Adipose tissue (tissue), 3 donors: ENCODE measurements around the gene BRICD5. TPM values are rescaled to one million over a fixed set of nuclear protein-coding genes. Genes with fewer than 3 reads are reported as not detected.
"Not testable (repeated sequence)": the region's sequence is repeated elsewhere in the genome, so short reads cannot be mapped to it uniquely, and the experiment has no call there.

Experiments used
- H3K27ac ChIP-seq: one replicate; pipeline ENCODE4 v1.5.1; 2013; ENCODE audit warnings: low read depth, low read length
- WGBS, 3 donors: extraction: QIAGEN DNeasy Blood & Tissue Kit; methylation state at CpG; one replicate each; pipeline ENCODE4 v1.1.7; 2013; 5-methylcytosine and 5-hydroxymethylcytosine counted together
- polyA plus RNA-seq, 3 donors: library from polyadenylated mRNA; stranded (reverse); fragments of 200-250 nt; gene quantifications; one replicate each; pipeline ENCODE4 v1.2.3, GENCODE V29; 2013
- donor health status: healthy with polysubstance abuse.
- donor health status: Bipolar disorder and iron deficiency.
- donor health status: healthy.

The BRICD5 gene
- polyA plus RNA-seq, 3 donors: 3.3 to 9.9 (median 9.2) TPM

DNA sequence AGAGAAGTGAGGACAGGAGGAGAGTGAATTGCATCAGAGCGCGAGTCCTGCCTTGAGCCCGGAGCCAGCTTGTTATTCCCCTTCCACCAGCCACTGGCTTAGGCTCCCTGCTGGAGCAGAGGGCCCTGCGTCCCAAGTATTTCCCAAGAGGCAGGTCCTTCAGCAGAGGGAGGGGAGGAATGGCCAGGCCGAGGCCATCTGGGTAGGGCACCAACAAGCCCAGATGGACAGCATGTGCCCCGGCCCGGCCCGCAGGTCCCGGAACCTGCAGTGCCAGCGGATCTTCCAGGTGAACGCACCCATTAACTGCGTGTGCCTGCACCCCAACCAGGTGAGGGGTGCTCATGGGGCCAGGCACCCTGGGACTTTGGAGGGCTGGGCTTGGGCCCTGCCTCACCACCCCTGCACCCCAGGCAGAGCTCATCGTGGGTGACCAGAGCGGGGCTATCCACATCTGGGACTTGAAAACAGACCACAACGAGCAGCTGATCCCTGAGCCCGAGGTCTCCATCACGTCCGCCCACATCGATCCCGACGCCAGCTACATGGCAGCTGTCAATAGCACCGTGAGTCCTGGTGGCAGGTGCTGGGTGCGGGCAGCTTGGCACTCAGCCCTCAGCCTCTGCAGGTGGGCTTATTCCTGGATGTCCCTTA, 3.8 kb downstream of the BRICD5 start:
- no peak overlapping the region for H3K27ac ChIP-seq
- WGBS, 3 donors: 85 to 87% (median 86%) methylated on average over 23 of the region's 23 CpGs

DNA sequence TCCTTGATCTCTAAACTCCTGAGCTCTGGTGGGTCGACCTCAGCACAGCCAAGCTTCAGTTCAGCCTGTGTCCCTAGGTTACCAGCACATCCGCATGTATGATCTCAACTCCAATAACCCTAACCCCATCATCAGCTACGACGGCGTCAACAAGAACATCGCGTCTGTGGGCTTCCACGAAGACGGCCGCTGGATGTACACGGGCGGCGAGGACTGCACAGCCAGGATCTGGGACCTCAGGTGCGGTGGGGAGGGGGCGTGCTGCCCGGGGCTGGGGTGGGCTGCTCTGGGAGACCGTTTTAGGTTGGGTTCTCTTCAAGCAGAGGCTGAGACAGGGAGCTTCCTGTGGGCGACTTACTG, 4.3 kb downstream of the BRICD5 start:
- no peak overlapping the region for H3K27ac ChIP-seq
- WGBS, 3 donors: 75 to 79% (median 77%) methylated on average over 18 of the region's 18 CpGs

GRCh38 chr16:2205967-2206313, 4.7 kb downstream of the BRICD5 start:
- 6 to 15% (median 10%) methylated on average over 16 of the region's 16 CpGs for WGBS, 3 donors

GRCh38 chr16:2205104-2205966, 5.3 kb downstream of the BRICD5 start, which contains the start of gene MLST8:
TSS of gene MLST8 (plus strand) at chr16:2205454. CDS start at chr16:2206086, 632 bp downstream.
- 0 to 1% (median 0%) methylated on average over 84 to 93 of the region's 93 CpGs for WGBS, 3 donors
- H3K27ac ChIP-seq: no peak within 1 kb of the TSS

More at GRCh38 chr16:2205967-2206313, 4.7 kb downstream of the BRICD5 start:
- no peak overlapping the region for H3K27ac ChIP-seq

DNA sequence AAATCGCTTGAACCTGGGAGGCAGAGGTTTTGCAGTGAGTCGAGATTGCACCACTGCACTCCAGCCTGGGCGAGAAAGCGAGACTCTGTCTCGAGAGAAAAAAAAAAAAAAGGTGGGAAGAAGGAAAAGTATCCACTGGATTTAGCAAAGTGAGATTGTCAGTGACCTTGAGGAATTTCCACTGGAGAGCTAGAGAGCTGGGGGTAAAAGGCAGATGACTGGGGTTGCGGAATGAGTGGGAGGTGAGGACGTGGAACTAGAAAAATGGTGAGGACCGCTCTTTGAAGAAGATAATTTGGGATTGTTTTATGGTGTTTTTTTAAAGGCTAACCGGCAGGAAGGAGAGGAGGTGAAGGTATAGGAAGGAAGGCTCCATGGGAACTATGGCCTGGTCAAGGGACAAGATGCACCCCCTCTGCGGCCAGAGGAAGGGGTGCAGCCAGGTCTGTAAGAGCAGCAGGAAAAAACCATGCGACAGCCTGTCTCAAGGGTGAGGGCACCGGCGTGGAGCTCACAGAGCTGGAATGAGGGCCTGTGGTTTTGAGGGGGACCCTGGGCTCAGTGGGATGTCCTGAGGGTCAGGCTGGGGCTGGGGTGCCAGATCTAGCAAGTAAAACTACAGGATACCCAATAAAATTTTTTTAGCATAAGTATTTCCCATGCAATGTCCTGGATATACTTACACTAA, 6.1 kb downstream of the BRICD5 start:
- 79 to 80% (median 79%) methylated on average over 13 of the region's 13 CpGs for WGBS, 3 donors
- H3K27ac ChIP-seq: no peak overlapping the region

DNA sequence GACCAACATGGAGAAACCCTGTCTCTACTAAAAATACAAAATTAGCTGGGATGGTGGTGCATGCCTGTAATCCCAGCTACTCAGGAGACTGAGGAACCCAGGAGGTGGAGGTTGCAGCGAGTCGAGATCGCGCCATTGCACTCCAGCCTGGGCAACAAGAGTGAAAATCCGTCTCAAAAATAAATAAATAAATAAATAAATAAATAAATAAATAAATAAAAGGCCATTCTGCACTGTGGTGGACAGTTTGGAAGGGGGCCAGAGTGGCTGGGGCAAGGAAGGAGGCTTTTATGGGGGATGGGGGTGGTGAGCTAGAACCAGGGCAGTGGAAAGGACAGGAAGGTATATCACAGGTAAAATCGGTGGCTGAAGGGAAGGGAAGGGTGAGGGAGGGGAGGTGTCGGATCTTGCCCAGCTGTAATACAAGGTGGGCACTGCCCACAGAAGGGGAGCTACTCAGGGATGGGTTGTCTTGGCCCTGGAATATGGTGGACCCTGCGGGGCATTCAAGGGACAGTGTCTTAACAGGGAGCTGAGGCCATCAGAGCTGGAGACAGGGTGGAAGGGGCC, 7.5 kb downstream of the BRICD5 start:
- 94 to 96% (median 96%) methylated on average over 8 of the region's 8 CpGs for WGBS, 3 donors
- H3K27ac ChIP-seq: not testable (repeated sequence)

DNA sequence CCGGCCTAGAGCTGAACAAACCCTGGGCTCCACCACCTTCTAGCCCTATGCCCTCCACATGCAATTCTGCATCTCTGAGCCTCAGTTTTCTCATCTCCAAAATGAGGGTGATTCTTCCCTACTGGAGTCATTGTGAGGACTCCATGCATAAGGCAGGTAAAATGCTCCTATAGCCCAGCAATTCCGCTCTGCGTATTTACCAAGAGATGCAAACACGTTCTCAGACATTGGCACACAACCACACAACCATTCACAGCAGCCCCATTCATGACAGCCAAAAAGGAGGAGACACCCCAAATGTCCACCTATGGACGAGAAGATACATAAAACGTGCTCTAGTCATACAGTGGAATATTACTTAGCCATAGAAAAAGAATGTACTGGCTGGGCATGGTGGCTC, 10.3 kb downstream of the BRICD5 start:
- 81 to 91% (median 87%) methylated on average over 6 of the region's 6 CpGs for WGBS, 3 donors

DNA sequence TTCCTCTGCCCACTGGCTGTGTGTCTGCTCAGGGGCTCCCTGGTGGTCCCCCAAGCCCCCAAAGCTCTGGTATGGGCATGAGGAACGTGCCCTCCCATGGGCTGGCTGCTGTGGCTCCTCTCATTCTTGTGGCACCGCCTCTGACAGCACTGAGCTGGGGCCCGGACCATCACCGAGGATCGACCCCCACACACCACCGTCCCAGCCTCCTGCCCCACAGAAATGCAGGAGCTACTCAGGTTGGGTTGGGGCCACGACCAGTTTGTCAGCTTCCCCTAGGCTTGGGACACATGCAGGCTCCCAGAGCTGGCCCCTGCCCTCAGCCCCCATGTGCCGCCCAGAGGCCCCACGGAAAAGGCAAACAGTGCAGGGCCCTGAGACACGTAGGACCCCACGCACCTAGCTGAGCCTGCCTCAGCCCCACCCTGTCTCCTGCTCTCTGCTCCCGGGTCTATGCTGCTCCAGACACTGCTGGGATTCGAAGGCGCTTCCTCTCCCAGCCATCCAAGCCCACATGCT, 11.0 kb downstream of the BRICD5 start:
- WGBS, 3 donors: 65 to 74% (median 70%) methylated on average over 14 of the region's 14 CpGs
- H3K27ac ChIP-seq: no peak overlapping the region

More for the DNA sequence above, 10.3 kb downstream of the BRICD5 start:
- H3K27ac ChIP-seq: no peak overlapping the region

DNA sequence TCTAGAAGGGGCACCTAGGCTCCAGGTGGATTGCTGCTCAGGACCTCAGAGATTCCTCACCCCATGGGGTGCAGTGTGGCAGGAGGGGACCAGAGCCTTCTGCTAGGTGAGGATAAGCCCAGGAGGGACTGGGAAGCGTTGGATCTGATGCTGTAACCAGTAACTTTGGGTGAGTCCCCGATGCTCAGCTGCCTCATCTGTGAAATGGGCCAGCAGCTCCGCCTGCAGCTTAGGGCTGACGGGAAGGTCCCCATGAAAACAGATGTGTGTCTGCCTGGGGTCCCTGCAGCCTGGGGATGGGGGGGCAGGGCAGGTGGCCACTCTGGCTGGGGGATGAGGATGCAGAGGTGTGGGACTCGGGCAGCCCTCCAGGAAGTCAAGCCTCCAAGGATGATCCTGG, 11.6 kb downstream of the BRICD5 start:
- 71 to 73% (median 73%) methylated on average over 5 of the region's 5 CpGs for WGBS, 3 donors
- no peak overlapping the region for H3K27ac ChIP-seq

DNA sequence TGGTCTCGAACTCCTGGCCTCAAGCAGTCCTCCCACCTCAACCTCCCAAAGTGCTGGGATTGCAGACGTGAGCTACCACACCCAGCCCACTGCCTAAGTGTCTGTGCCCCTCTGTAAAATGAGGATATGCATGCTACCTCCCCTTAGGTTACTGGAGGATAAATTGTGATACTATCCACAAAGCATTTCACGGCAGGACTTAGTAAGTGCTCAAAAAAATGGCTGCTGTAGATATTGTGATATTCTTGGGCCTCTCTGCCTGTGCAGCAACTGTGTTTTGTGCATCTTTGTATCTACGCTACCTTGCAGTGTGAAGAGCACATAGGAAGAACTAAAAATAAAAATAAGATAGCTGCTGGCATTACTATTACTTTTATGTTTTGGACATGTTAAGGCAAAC, 12.4 kb downstream of the BRICD5 start:
- 65 to 69% (median 66%) methylated on average over 4 of the region's 4 CpGs for WGBS, 3 donors
- H3K27ac ChIP-seq: no peak overlapping the region

DNA sequence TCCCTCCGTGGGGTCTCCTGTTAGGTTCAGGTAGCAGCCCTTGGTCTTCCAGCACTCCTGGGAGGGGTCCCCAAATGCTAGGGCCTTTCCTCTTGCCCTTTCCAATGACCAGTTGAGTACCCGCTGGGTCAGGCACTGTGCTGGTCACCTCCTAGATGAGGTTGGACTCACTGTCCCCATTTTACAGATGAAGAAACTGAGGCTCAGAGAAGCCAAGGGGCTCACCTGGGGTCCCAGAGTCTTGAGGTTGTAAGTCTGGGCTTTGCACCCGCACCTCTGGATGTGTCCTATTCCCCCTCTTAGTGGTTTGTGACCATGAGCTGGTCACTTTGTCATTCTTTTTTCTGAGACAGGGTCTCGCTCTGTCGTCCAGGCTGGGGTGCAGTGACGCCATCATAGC, 12.9 kb downstream of the BRICD5 start:
- 83 to 88% (median 83%) methylated on average over 6 of the region's 6 CpGs for WGBS, 3 donors
- no peak overlapping the region for H3K27ac ChIP-seq

GRCh38 chr16:2196981-2197511, 13.6 kb downstream of the BRICD5 start:
- no peak overlapping the region for H3K27ac ChIP-seq
- 27 to 35% (median 28%) methylated on average over 30 to 32 of the region's 32 CpGs for WGBS, 3 donors

DNA sequence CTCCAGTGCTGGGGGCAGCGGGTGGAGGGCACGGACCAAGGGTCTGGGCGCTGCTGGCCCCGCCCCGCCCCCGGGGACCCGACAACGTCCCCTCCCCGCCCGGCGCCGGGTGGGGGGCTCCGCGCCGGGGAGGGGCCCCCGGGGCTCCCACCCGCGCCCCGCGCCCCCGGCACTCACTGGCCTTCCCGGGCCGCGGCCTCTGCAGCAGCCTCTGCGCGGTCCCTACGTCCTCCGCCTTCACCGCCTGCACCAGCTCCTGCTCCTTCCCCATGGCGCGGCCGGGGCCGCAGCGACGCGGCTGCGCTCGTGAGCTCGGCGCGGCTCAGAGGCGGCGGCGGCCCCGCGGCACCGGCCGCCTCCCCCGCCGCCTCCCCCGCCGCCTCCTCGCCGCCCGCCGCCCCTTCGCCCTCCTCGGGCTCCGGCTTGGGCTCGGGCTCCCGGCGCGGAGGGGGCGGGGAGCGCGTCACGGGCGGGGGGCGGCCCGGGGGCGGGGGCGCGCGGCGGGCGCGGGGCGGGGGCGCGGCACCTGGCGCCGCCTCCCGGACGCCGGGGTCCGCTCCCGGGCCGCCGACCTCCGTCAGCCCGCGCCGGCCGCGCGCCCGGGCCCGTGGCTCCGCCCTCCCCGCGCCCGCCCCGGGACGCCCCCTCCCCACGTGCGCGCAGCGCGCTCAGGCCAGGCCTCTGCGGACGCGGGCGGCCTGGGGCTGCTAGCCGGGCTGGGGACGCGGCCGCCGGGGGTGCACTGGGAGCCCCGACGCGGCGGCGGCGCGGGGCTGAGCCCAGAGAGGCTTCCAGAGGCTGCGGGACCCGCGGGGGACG, 14.3 kb downstream of the BRICD5 start, which contains the start of gene CASKIN1:
TSS of gene CASKIN1 (minus strand) at position 444 of the 819 bp plus-strand sequence. CDS start at position 271, 173 bp downstream.
- H3K27ac ChIP-seq: no peak within 1 kb of the TSS

GRCh38 chr16:2195322-2196161, 15.1 kb downstream of the BRICD5 start:
- 2 to 5% (median 2%) methylated on average over 45 to 49 of the region's 49 CpGs for WGBS, 3 donors

More for the DNA sequence above, 14.3 kb downstream of the BRICD5 start, which contains the start of gene CASKIN1:
- 1% methylated on average over 31 to 112 of the region's 129 CpGs for WGBS, 3 donors

DNA sequence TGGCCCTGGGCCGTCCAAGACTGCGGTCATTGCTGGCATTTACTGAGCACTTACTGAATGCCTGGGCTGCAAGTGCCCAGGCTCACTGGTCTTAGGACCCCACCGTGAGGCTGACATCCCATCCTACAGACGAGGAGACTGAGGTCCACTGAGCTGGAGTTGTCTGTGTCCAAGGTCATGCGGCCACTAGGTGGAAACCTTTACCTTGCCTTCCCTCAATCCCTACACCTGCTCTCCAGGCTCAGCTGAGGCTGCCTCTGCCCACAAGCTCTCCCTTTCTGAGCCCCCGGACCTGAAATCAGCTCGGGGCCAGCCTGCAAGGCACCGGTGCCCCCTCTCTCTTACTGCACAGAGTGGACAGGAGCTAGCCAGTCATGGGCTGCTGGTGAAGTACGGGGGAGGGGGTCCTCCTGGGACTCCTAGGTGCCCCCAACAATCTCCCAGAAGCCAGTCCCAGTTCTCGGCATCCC, 15.8 kb downstream of the BRICD5 start:
- WGBS, 3 donors: 18 to 30% (median 24%) methylated on average over 10 of the region's 10 CpGs
- H3K27ac ChIP-seq: no peak overlapping the region

More at GRCh38 chr16:2195322-2196161, 15.1 kb downstream of the BRICD5 start:
- H3K27ac ChIP-seq: no peak overlapping the region

- WGBS, 3 donors: 65 to 70% (median 68%) methylated on average over 15 to 16 of the region's 16 CpGs
These were observed 16.4 kb downstream of the BRICD5 start for GRCh38 chr16:2194166-2194834.

More at GRCh38 chr16:2194166-2194834, 16.4 kb downstream of the BRICD5 start:
- H3K27ac ChIP-seq: no peak overlapping the region
